Mucosa of descending colon (tissue), 3 donors: ENCODE data around the gene PISD. TPM values are rescaled to one million over a fixed set of nuclear protein-coding genes. Genes with fewer than 3 reads are reported as not detected.
A peak's percentile ranks its signal among the peaks of the same experiment; 100 is the strongest.

ENCODE experiments used
- ATAC-seq: fragments of 200-7000 bp; cut with Tn5 transposase; one replicate; pipeline ENCODE4 v1.9.1; 2020; ENCODE audit warnings: mild to moderate bottlenecking, moderate library complexity
- DNase-seq, 3 donors: peaks; one replicate each; pipeline ENCODE4 v3.0.0-alpha.2; 2020
- H3K36me3 ChIP-seq: fragments of 200-600 bp; one replicate; pipeline ENCODE4 v1.8.0; 2021; ENCODE audit warnings: low read depth, mild to moderate bottlenecking
- H3K4me1 ChIP-seq: fragments of 200-600 bp; one replicate; pipeline ENCODE4 v1.8.0; 2021; ENCODE audit warnings: low read depth, mild to moderate bottlenecking
- H3K4me3 ChIP-seq: fragments of 200-600 bp; one replicate; pipeline ENCODE4 v1.8.0; 2021; ENCODE audit warnings: mild to moderate bottlenecking
- H3K9me3 ChIP-seq: fragments of 200-600 bp; one replicate; pipeline ENCODE4 v1.8.0; 2021; ENCODE audit warnings: mild to moderate bottlenecking
- intact Hi-C, 2 donors: fragments of 100-400 bp; cut with DNase I in 1 of 2; cut with micrococcal nuclease in 1 of 2; formaldehyde crosslinking; loops; one replicate each; pipeline versions ENCODE4 v1.11.0 to v1.11.1; 2022; cut with DNase I, micrococcal nuclease
- total RNA-seq, 3 donors: library from RNA; stranded (reverse); fragmentation: NEBNext Ultra II Directional in 2 of 3; extraction: Animal tissue kit (Norgen Biotek cat#: 25700) in 2 of 3; gene quantifications; one replicate each; pipeline versions ENCODE4 v1.2.1 to v1.2.4, GENCODE V29; 2021 to 2023
- TF ChIP-seq, protein P1 (sequence below): fragments of 200-600 bp; IDR thresholded peaks from one replicate; pipeline ENCODE4 v1.8.0; 2022; ENCODE audit warnings: antibody characterized with exemption, mild to moderate bottlenecking
- donor health status: DM: no; HTN: no; CAD: no; lungs with moderate emphysema.
- donor health status: DM: no; HTN: no; CAD: no.
- donor health status: DM: no; HTN: yes; CAD: no.

PISD gene
- total RNA-seq, 3 donors from 2014 or later = 31.6 to 42.9 (median 38.0) TPM

DNA sequence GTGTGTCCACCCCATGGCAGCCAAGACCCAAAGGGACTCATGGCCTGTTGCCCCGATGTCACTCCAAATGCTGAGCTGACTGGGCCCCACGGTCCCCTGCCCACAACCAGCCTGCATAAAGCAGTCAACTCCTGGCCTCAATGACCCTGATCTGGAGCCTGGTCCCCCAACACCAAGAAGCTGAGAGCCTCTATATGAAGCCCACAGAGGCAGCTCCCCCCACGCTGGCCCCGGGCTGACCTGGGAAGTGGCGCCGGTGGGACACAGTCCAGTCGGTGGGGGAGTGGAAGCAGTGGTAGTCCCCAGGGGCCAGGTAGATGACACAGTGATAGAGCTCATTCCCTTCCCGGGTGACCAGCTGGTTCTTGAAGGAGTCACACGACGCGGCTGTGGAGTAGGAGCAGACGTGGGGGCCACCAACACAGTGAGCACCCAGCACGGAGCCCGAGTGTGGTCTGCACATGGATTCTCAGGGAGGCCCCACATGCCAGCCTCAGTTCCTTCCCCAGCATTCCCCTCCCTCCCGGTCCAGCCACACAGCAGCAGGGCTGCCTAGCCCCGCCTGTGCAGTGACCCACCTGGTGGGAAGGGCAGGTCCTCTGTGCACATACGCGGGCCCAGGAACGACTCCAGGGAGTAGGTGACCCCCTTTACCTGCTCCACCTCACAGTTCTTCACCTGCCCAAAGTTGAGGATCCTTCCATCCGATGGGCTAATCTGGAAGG lies 41.1 kb downstream of the PISD start:
- Histone ChIP-seq H3K9me3 (no peaks in the 10 kb centered on the region), H3K36me3 (no peaks in the 10 kb centered on the region), H3K4me3 (no peak overlapping the region), H3K4me1 (peaks cover 6% of the 10 kb centered on the region)
- no peak for DNase-seq
- no peak for ATAC-seq
- intact Hi-C loops = no loop called here
- TF ChIP-seq, protein P1, sequence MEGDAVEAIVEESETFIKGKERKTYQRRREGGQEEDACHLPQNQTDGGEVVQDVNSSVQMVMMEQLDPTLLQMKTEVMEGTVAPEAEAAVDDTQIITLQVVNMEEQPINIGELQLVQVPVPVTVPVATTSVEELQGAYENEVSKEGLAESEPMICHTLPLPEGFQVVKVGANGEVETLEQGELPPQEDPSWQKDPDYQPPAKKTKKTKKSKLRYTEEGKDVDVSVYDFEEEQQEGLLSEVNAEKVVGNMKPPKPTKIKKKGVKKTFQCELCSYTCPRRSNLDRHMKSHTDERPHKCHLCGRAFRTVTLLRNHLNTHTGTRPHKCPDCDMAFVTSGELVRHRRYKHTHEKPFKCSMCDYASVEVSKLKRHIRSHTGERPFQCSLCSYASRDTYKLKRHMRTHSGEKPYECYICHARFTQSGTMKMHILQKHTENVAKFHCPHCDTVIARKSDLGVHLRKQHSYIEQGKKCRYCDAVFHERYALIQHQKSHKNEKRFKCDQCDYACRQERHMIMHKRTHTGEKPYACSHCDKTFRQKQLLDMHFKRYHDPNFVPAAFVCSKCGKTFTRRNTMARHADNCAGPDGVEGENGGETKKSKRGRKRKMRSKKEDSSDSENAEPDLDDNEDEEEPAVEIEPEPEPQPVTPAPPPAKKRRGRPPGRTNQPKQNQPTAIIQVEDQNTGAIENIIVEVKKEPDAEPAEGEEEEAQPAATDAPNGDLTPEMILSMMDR = no peak

DNA sequence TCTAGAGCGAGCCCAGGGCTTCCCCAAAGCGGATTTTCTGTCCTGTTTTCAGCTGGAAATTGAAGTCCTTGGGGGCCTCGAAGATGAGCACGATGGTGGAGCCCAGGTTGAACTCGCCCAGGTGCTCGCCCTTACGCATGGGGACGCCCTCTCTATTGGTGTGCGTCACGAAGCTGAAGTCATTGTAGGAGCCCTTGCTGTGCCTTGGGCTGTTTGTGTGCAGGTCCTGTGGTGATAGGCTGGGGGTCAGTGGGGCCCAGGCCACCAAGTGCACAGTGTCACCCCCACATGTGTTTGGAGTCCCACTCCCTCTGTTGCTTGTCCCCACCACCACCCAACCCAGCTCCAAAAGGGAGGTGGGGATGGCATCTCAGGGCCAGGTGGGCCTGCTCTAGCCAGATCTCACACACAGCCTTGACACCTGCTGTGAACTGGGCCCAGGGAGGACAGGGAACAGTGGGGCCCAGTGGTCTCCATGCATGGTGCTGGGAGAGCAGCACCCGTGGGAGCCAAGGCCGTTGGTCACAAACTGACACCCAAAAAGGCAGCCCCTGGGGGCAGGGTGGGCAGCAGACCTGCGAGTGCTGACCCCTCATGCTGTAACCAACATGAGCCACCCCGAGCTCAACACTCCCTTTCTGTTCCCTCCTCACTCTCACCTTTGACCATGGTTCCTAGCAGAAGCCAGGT lies 42.3 kb downstream of the PISD start:
- intact Hi-C loops = no loop called here
- H3K4me1 ChIP-seq = peaks cover 6% of the 10 kb centered on the region
- no peak overlapping the region for H3K4me3 ChIP-seq
- H3K36me3 ChIP-seq = no peaks in the 10 kb centered on the region
- DNase-seq = no peak
- TF ChIP-seq, protein P1 = no peak
- H3K9me3 ChIP-seq = no peaks in the 10 kb centered on the region
- no peak for ATAC-seq

DNA sequence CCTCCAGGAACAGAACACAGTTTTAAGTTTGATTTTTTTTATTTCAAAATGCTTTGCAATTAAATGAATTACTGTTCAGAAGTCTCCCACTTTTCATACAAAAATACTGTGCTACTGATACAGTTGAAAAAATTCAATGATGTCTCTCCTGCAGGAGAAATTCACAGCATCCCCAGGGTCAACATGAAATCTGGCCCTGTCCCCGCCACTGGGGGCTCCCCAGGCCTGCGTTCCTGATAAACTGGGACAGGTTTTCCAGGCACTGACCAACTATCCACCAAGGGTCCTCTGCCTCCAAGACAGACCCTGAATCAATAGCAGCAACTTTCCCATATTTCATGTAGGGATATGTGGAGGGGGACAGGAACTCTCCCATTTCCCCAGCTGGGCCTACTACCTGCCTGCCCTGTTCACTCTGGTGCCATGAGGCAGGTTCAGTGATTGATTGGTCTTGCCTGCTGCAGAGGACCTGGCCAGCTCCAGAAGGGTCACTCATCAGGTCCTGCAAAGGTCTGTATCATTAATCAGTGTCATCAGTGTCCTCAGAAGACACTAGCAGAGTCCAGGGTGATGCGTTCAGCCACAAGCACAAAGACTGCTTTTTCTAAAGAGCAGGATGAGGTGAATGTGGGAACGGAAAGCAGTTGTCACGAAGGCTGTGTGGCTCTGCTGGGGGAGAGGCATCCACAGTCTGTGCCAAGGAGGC lies 43.4 kb downstream of the PISD start:
- Histone ChIP-seq H3K9me3 (no peaks in the 10 kb centered on the region), H3K4me1 (peaks cover 6% of the 10 kb centered on the region), H3K36me3 (no peaks in the 10 kb centered on the region), H3K4me3 (no peak overlapping the region)
- TF ChIP-seq, protein P1 = no peak
- intact Hi-C loops = no loop called here
- DNase-seq = no peak
- no peak for ATAC-seq

DNA sequence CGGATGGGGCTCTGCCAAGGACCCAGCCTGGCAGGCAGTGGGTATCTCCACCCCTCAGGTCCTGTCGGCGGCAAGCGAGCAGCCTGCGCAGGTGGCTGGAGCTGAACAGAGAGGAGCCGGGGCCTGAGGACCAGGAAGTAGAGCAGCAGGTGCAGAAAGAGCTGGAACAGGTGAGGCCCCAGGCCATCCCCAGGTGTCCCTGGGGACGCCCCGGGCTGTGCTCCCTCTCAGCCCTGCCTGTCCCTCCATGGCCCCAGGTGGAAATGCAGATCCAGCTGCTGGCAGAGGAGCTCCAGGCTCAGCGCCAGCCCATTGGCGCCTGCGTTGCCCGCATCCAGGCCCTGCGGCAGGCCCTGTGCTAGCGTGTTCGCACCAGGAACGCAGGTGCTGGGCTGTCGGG lies 44.0 kb downstream of the PISD start:
- Histone ChIP-seq H3K4me1 (peaks cover 6% of the 10 kb centered on the region), H3K4me3 (no peak overlapping the region), H3K9me3 (no peaks in the 10 kb centered on the region), H3K36me3 (no peaks in the 10 kb centered on the region)
- DNase-seq = peak in 2 of 3 donors; percentile 47 to 74
- TF ChIP-seq, protein P1 = no peak
- peak; percentile 77 for ATAC-seq
- intact Hi-C loops = no loop called here

DNA sequence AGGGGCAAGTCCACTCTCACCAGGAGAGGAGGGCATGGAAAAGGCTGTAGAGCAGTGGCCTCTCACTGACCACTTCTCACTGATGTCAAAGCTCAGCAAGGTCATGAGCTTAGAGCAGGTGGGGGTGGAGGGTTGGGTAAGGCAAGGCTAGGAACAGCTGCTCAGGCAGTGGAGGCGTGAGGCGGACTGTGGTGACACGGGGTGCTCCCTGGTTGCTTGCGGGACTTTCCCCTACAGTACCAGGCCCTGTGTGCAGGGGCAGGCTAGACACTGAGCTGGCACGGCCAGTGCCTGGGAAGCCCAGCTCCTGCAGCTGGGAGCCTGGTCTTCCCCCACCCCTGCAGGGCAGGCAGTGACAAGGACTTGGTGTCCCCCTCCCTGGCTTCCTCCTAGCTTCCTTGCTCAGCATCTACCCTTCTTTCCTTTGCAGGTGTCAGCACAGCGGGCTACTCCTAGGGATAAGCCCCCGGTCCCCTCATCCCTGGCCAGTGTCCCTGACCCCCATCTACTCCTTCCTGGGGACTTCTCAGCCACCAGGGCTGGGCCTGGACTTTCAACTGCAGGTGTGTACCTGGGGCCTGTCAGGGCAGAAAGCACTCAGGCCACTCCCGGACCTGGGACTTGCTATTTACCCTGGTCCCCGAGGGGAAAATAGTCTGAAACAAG lies 45.6 kb downstream of the PISD start:
- Histone ChIP-seq H3K9me3 (no peaks in the 10 kb centered on the region), H3K36me3 (no peaks in the 10 kb centered on the region), H3K4me1 (peaks cover 6% of the 10 kb centered on the region), H3K4me3 (no peak overlapping the region)
- peak in 2 of 3 donors; percentile 29 to 38 for DNase-seq
- TF ChIP-seq, protein P1 = no peak
- peak; percentile 47 for ATAC-seq
- intact Hi-C loops = no loop called here
